Bronchial epithelial cell (primary cell): ENCODE data around the gene CSNK1G3. TPM values are rescaled to one million over a fixed set of nuclear protein-coding genes. Genes with fewer than 3 reads are reported as not detected.
"Not testable (repeated sequence)": the region's sequence is repeated elsewhere in the genome, so short reads cannot be mapped to it uniquely, and the experiment has no call there.

ENCODE experiments used
- DNase-seq: peaks from one replicate; pipeline ENCODE4 v3.0.0-alpha.2; 2010; ENCODE audit warnings: low read depth
- FAIRE-seq: peaks from 2 replicates; lab custom pipeline; 2011; peaks lifted over from hg19 to GRCh38; lab: Jason Lieb, UNC
- H3K27me3 ChIP-seq: 2 replicates; pipeline ENCODE4 v1.5.1; 2011; ENCODE audit warnings: low read length; ENCODE audit not compliant: control insufficient read depth, insufficient read depth
- H3K36me3 ChIP-seq: 2 replicates; pipeline ENCODE4 v1.5.1; 2011; ENCODE audit warnings: low read length; ENCODE audit not compliant: control insufficient read depth, insufficient read depth
- H3K4me3 ChIP-seq: 2 replicates; pipeline ENCODE4 v1.5.1; 2011; ENCODE audit warnings: mild to moderate bottlenecking, low read depth, low read length, control low read depth
- CTCF ChIP-seq: IDR thresholded peaks from 2 replicates; pipeline ENCODE4 v1.5.1; 2011; ENCODE audit warnings: mild to moderate bottlenecking, moderate library complexity, low read length, control low read depth, inconsistent platforms; ENCODE audit not compliant: insufficient read depth, severe bottlenecking
- total RNA-seq: library from RNA; depleted of rRNA; stranded (reverse); fragments of >200 nt; gene quantifications from 2 replicates; pipeline ENCODE4 v1.2.1, GENCODE V29; 2014

CSNK1G3 gene
- 46.6 and 50.0 TPM in 2 replicates for total RNA-seq

- DNase-seq (peak; percentile 94), FAIRE-seq (no peak)
- Histone ChIP-seq H3K4me3 (peak within 1 kb of the TSS; percentile 66), H3K36me3 (no peaks in the 10 kb centered on the region), H3K27me3 (no peaks in the 10 kb centered on the region)
- TF ChIP-seq CTCF: peak; percentile 3
These were observed at the start of gene CSNK1G3 for GRCh38 chr5:123511648-123512605. CSNK1G3 (plus strand) TSS chr5:123512177; CDS start chr5:123545664, 33,487 bp downstream.

GRCh38 chr5:123466839-123467238 lies 45.1 kb upstream of the CSNK1G3 start:
- FAIRE-seq, DNase-seq, H3K4me3 ChIP-seq, H3K27me3 ChIP-seq, H3K36me3 ChIP-seq: not testable (repeated sequence)

GRCh38 chr5:123471385-123471784 lies 40.6 kb upstream of the CSNK1G3 start:
- FAIRE-seq: no peak
- no peaks in the 10 kb centered on the region for H3K27me3 ChIP-seq
- H3K4me3 ChIP-seq: no peak overlapping the region
- TF ChIP-seq CTCF: no peak
- no peak for DNase-seq
- H3K36me3 ChIP-seq: no peaks in the 10 kb centered on the region

GRCh38 chr5:123472150-123472924 lies 39.6 kb upstream of the CSNK1G3 start:
- DNase-seq (no peak), FAIRE-seq (no peak)
- H3K36me3 ChIP-seq: no peaks in the 10 kb centered on the region
- H3K4me3 ChIP-seq: no peak overlapping the region
- TF ChIP-seq CTCF: no peak
- no peaks in the 10 kb centered on the region for H3K27me3 ChIP-seq

- Histone ChIP-seq H3K27me3 (no peaks in the 10 kb centered on the region), H3K4me3 (no peak overlapping the region), H3K36me3 (no peaks in the 10 kb centered on the region)
- FAIRE-seq (no peak), DNase-seq (no peak)
- no peak for TF ChIP-seq CTCF
These were observed 37.7 kb upstream of the CSNK1G3 start for GRCh38 chr5:123474228-123474627.

- DNase-seq: no peak
- no peak overlapping the region for H3K4me3 ChIP-seq
- no peak for FAIRE-seq
- TF ChIP-seq CTCF: no peak
- no peaks in the 10 kb centered on the region for H3K27me3 ChIP-seq
- no peaks in the 10 kb centered on the region for H3K36me3 ChIP-seq
These were observed 35.2 kb upstream of the CSNK1G3 start for GRCh38 chr5:123476731-123477130.
